Endothelial cell of umbilical vein (primary cell): Measurements from ENCODE around the gene OR6K3. TPM values are rescaled to one million over a fixed set of nuclear protein-coding genes. Genes with fewer than 3 reads are reported as not detected.

Experiments used
- BruUV-seq: library from RNA; stranded (reverse); fragments of 400-500 nt; replicated peaks from 2 replicates; lab custom pipeline; 2021; lab: Mats Ljungman, UMichigan
- CTCF ChIA-PET: fragments of 300-600, 350-600 bp; sonication (Branson Sonifier 250); formaldehyde crosslinking; loops from one replicate; lab custom pipeline; 2021; ENCODE audit warnings: antibody characterized with exemption, inconsistent platforms; lab: Charles Lee
- POLR2A ChIA-PET: fragments of 300-600, 350-600 bp; sonication (Branson Sonifier 250); formaldehyde crosslinking; loops from one replicate; lab custom pipeline; 2021; ENCODE audit warnings: antibody characterized with exemption, inconsistent platforms; lab: Charles Lee
- DNase-seq: peaks from one replicate; pipeline ENCODE4 v3.0.0-alpha.2; 2011; ENCODE audit warnings: low read depth, low spot score
- FAIRE-seq: peaks from 2 replicates; lab custom pipeline; 2011; peaks lifted over from hg19 to GRCh38; lab: Jason Lieb, UNC
- H2AFZ ChIP-seq: 2 replicates; pipeline ENCODE4 v1.6.0; 2012; ENCODE audit warnings: low read depth, low read length, control low read depth, inconsistent platforms
- H3K27ac ChIP-seq: 2 replicates; pipeline ENCODE4 v1.5.1; 2011; ENCODE audit warnings: low read depth, mild to moderate bottlenecking, control low read depth, low read length, moderate library complexity; ENCODE audit not compliant: insufficient read depth
- H3K27me3 ChIP-seq, 2 experiments: 2 replicates each; pipeline versions ENCODE4 v1.6.0 to v1.6.1; 2011; ENCODE audit warnings: low read length in 2 of 2, mixed read lengths in 1 of 2; ENCODE audit not compliant: control insufficient read depth in 2 of 2, insufficient read depth in 2 of 2
- H3K36me3 ChIP-seq, 2 experiments: 2 replicates in 1 of 2; 3 replicates in 1 of 2; pipeline ENCODE4 v1.5.1; 2011; ENCODE audit warnings: low read length in 2 of 2, mild to moderate bottlenecking in 1 of 2, moderate library complexity in 1 of 2; ENCODE audit not compliant: control insufficient read depth in 2 of 2, insufficient read depth in 2 of 2; ENCODE audit errors: extremely low read depth in 1 of 2
- H3K4me1 ChIP-seq: 3 replicates; pipeline ENCODE4 v1.5.1; 2011; ENCODE audit warnings: mild to moderate bottlenecking, low read length; ENCODE audit not compliant: control insufficient read depth, insufficient read depth; ENCODE audit errors: extremely low read depth
- H3K4me2 ChIP-seq: 2 replicates; pipeline ENCODE4 v1.6.1; 2011; ENCODE audit warnings: low read length, control low read depth, mixed read lengths; ENCODE audit not compliant: insufficient read depth
- H3K4me3 ChIP-seq, 3 experiments: fragments of 200-600 bp in 1 of 3; sonication (generic), shearing (Covaris generic) in 1 of 3; replicated peaks in 1 of 3; 2 replicates each; pipeline ENCODE4 v1.5.1; 2011 to 2016; ENCODE audit warnings: control low read depth in 3 of 3, low read length in 3 of 3, mild to moderate bottlenecking in 2 of 3, inconsistent platforms in 1 of 3, low read depth in 1 of 3, moderate library complexity in 1 of 3; ENCODE audit not compliant: insufficient read depth in 1 of 3
- H3K79me2 ChIP-seq: 2 replicates; pipeline ENCODE4 v1.6.0; 2012; ENCODE audit warnings: low read length, inconsistent platforms; ENCODE audit not compliant: control insufficient read depth, insufficient read depth
- H3K9ac ChIP-seq: replicated peaks from 2 replicates; pipeline ENCODE3; 2011; ENCODE audit warnings: low read length, control low read depth; ENCODE audit not compliant: insufficient read depth; ENCODE audit errors: extremely low read depth
- H3K9me1 ChIP-seq: replicated peaks from 3 replicates; pipeline ENCODE4 v1.6.0; 2011; ENCODE audit warnings: mild to moderate bottlenecking, low read length; ENCODE audit not compliant: control insufficient read depth, insufficient read depth; ENCODE audit errors: extremely low read depth
- H3K9me3 ChIP-seq: replicated peaks from 2 replicates; pipeline ENCODE4 v1.5.1; 2012; ENCODE audit warnings: low read length, inconsistent platforms; ENCODE audit not compliant: control insufficient read depth, insufficient read depth
- H4K20me1 ChIP-seq: replicated peaks from 2 replicates; pipeline ENCODE3; 2011; ENCODE audit warnings: mild to moderate bottlenecking, low read length; ENCODE audit not compliant: control insufficient read depth, insufficient read depth; ENCODE audit errors: extremely low read depth
- CTCF ChIP-seq, 2 donors: IDR thresholded peaks; 1 replicate in 1 of 2; 2 replicates in 1 of 2; pipeline ENCODE4 v1.5.1; 2011; ENCODE audit warnings: low read length in 2 of 2, mild to moderate bottlenecking in 2 of 2, moderate library complexity in 2 of 2, control low read depth in 1 of 2, inconsistent platforms in 1 of 2, low read depth in 1 of 2; ENCODE audit not compliant: insufficient read depth in 1 of 2; ENCODE audit errors: extremely low read depth in 1 of 2
- EZH2 ChIP-seq: IDR thresholded peaks from 2 replicates; pipeline ENCODE4 v1.6.1; 2012; ENCODE audit warnings: borderline replicate concordance, low read depth, mild to moderate bottlenecking, moderate library complexity, low read length, inconsistent platforms; ENCODE audit not compliant: severe bottlenecking
- FOS ChIP-seq: IDR thresholded peaks from 2 replicates; pipeline ENCODE4 v1.6.1; 2011; ENCODE audit warnings: mild to moderate bottlenecking, low read length, moderate library complexity, borderline replicate concordance; ENCODE audit not compliant: insufficient read depth
- GATA2 ChIP-seq: IDR thresholded peaks from 2 replicates; pipeline ENCODE4 v1.7.0; 2011; ENCODE audit warnings: low read depth, mild to moderate bottlenecking, moderate library complexity, mixed read lengths, low read length; ENCODE audit not compliant: insufficient read length, insufficient read depth
- JUN ChIP-seq: IDR thresholded peaks from 2 replicates; pipeline ENCODE4 v1.6.1; 2011; ENCODE audit warnings: borderline replicate concordance, low read depth; ENCODE audit not compliant: insufficient read length, insufficient read depth
- MAX ChIP-seq: IDR thresholded peaks from 2 replicates; pipeline ENCODE4 v1.6.1; 2011; ENCODE audit not compliant: insufficient read depth, insufficient read length
- MYC ChIP-seq: IDR thresholded peaks from one replicate; pipeline ENCODE4 v1.6.1; 2011; ENCODE audit warnings: mild to moderate bottlenecking, low read depth, low read length
- POLR2A ChIP-seq: IDR thresholded peaks from 2 replicates; pipeline ENCODE4 v1.6.1; 2012; ENCODE audit warnings: low read depth, mild to moderate bottlenecking, control low read depth, low read length
- POLR2AphosphoS5 ChIP-seq: IDR thresholded peaks from 2 replicates; pipeline ENCODE4 v1.6.1; 2012; ENCODE audit warnings: low read depth, mild to moderate bottlenecking, control low read depth, low read length, moderate library complexity; ENCODE audit not compliant: insufficient read depth
- dilution Hi-C: fragments of 300-500 bp; cut with MboI; formaldehyde crosslinking; loops from one replicate; pipeline ENCODE4 v1.15.0; 2019; ENCODE audit warnings: low sequenced_read_pairs; ENCODE audit not compliant: extremely low pct_ligation_motif_present
- intact Hi-C: fragments of 100-400 bp; cut with micrococcal nuclease; formaldehyde crosslinking; loops from one replicate; pipeline ENCODE4 v1.10.0; 2022
- polyA plus RNA-seq, 4 experiments: library from polyadenylated mRNA; depleted of rRNA in 3 of 4; stranded (reverse) in 3 of 4; unstranded in 1 of 4; fragments of >200 nt; gene quantifications; 2 replicates each; pipeline versions ENCODE4 v1.2.1 to v1.2.3, GENCODE V29; 2011 to 2012; ENCODE audit warnings: missing spikeins in 1 of 4
- total RNA-seq: library from RNA; stranded (reverse); gene quantifications from 2 replicates; pipeline ENCODE4 v1.2.3, GENCODE V29; 2021

OR6K3 gene
- total and polyA plus RNA-seq, 2 donors (not counting 3 experiments of a cell fraction or from before 2014, with no cell fraction given), result not detected

DNA sequence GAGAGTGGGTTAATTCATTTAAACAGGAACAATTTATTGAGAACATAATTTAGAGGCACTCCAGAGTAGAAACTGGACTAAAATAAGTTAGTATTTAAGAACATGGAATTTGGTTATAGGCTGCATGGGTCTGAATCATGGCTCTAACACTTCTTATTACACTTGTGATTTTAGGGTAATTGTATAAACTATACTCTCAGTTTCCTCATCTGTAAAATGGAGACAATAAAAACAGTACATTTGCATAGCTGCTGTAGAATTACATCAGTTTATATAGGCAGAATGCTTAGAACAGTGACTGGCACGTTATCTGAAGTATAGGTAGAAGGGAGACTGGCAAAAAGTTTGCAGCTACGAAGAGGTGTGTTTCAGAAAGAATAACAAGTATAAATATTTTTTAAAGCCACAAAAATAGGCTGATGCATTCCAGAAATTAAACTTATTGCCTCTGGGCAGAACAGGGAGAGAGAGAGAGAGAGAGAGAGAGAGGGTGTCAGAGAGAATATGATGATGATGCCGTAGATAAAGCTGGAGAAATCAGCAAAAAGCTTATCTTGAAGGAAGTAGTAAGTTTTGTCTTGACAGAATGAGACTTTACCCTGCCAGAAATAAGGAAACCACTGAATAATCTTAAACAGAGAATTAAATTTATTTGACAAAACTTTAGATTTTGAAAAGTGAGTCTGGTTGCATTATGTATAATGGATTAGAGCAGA, 8.1 kb upstream of the OR6K3 start:
- intact Hi-C loops, result no loop called here
- no peaks in the 10 kb centered on the region for H3K36me3 ChIP-seq
- DNase-seq (no peak), FAIRE-seq (no peak)
- no TSS peak for BruUV-seq
- H2AFZ ChIP-seq, result no peak overlapping the region
- no peak overlapping the region for H3K4me3 ChIP-seq
- H3K27ac ChIP-seq, result no peak overlapping the region
- ChIA-PET POLR2A (no interaction called here), CTCF (no interaction called here)
- no peaks in the 10 kb centered on the region for H3K9me3 ChIP-seq
- H3K79me2 ChIP-seq, result no peaks in the 10 kb centered on the region
- no peaks in the 10 kb centered on the region for H3K27me3 ChIP-seq
- no peaks in the 10 kb centered on the region for H3K4me1 ChIP-seq
- no peaks in the 10 kb centered on the region for H3K9me1 ChIP-seq
- dilution Hi-C loops, result no loop called here
- H3K9ac ChIP-seq, result no peak overlapping the region
- no peak for TF ChIP-seq EZH2
- TF ChIP-seq MAX, result no peak
- TF ChIP-seq POLR2A, result no peak
- no peak for TF ChIP-seq GATA2
- no peak for TF ChIP-seq POLR2AphosphoS5
- no peak for TF ChIP-seq MYC
- no peak for TF ChIP-seq JUN
- no peak for TF ChIP-seq CTCF (IDR thresholded peaks at IDR 0.05; ENCODE audit: extremely low read depth in 1 of 2, insufficient read depth in 1 of 2, low read depth in 1 of 2, low read length in 2 of 2)
- no peak for TF ChIP-seq FOS
- H3K4me2 ChIP-seq, result no peak overlapping the region
- H4K20me1 ChIP-seq, result no peaks in the 10 kb centered on the region
